ENCODE results near the gene ZNF746.
"Not testable (repeated sequence)": the region's sequence is repeated elsewhere in the genome, so short reads cannot be mapped to it uniquely, and the experiment has no call there.

ZNF746 gene

GRCh38 chr7:149496642-149497391 is 792 bp downstream of the ZNF746 start:
- Mint-ChIP-seq H3K27me3 (no peaks in the 10 kb centered on the region), H3K9me3 (no peaks in the 10 kb centered on the region), H3K36me3 (ENCODE audit: low read depth) (peaks cover 34% of the 10 kb centered on the region), H3K4me3 (peak overlapping the region; percentile 94), H3K4me1 (ENCODE audit: low read depth) (peaks cover 28% of the 10 kb centered on the region), H3K27ac (peak overlapping the region; percentile 92)

- H3K27ac Mint-ChIP-seq, result peak overlapping the region; percentile 92
Observed at GRCh38 chr7:149495785-149496641, 1.6 kb downstream of the ZNF746 start.

GRCh38 chr7:149494738-149495368 is 2.8 kb downstream of the ZNF746 start:
- H3K36me3 Mint-ChIP-seq (ENCODE audit: low read depth), result peaks cover 52% of the 10 kb centered on the region
- peak overlapping the region; percentile 94 for H3K4me3 Mint-ChIP-seq

More at GRCh38 chr7:149495785-149496641, 1.6 kb downstream of the ZNF746 start:
- Mint-ChIP-seq H3K4me3 (peak overlapping the region; percentile 94), H3K4me1 (ENCODE audit: low read depth) (peaks cover 28% of the 10 kb centered on the region), H3K36me3 (ENCODE audit: low read depth) (peaks cover 41% of the 10 kb centered on the region), H3K27me3 (no peaks in the 10 kb centered on the region), H3K9me3 (no peaks in the 10 kb centered on the region)

GRCh38 chr7:149493975-149494374 is 3.6 kb downstream of the ZNF746 start:
- not testable (repeated sequence) for H3K9me3 Mint-ChIP-seq, H3K27ac Mint-ChIP-seq, H3K27me3 Mint-ChIP-seq, H3K4me3 Mint-ChIP-seq
- Mint-ChIP-seq H3K36me3 (ENCODE audit: low read depth) (peaks cover 61% of the 10 kb centered on the region), H3K4me1 (ENCODE audit: low read depth) (peaks cover 21% of the 10 kb centered on the region)

More at GRCh38 chr7:149494738-149495368, 2.8 kb downstream of the ZNF746 start:
- no peaks in the 10 kb centered on the region for H3K27me3 Mint-ChIP-seq
- peak overlapping the region; percentile 22 for H3K27ac Mint-ChIP-seq
- H3K4me1 Mint-ChIP-seq (ENCODE audit: low read depth), result peaks cover 21% of the 10 kb centered on the region
- H3K9me3 Mint-ChIP-seq, result no peaks in the 10 kb centered on the region

- peak overlapping the region; percentile 41 for H3K27ac Mint-ChIP-seq
- H3K4me3 Mint-ChIP-seq, result no peak overlapping the region
- H3K27me3 Mint-ChIP-seq, result no peaks in the 10 kb centered on the region
- peaks cover 21% of the 10 kb centered on the region for H3K4me1 Mint-ChIP-seq (ENCODE audit: low read depth)
- peaks cover 67% of the 10 kb centered on the region for H3K36me3 Mint-ChIP-seq (ENCODE audit: low read depth)
- H3K9me3 Mint-ChIP-seq, result no peaks in the 10 kb centered on the region
Observed at GRCh38 chr7:149493366-149493765, 4.2 kb downstream of the ZNF746 start.

- Mint-ChIP-seq H3K27ac (peak overlapping the region; percentile 19), H3K4me3 (no peak overlapping the region), H3K4me1 (ENCODE audit: low read depth) (peaks cover 5% of the 10 kb centered on the region), H3K36me3 (ENCODE audit: low read depth) (peaks cover 93% of the 10 kb centered on the region), H3K27me3 (no peaks in the 10 kb centered on the region), H3K9me3 (no peaks in the 10 kb centered on the region)
Observed at GRCh38 chr7:149490083-149490760, 7.4 kb downstream of the ZNF746 start.

- Mint-ChIP-seq H3K27ac (no peak overlapping the region), H3K9me3 (no peaks in the 10 kb centered on the region), H3K4me1 (ENCODE audit: low read depth) (no peaks in the 10 kb centered on the region), H3K27me3 (no peaks in the 10 kb centered on the region), H3K36me3 (ENCODE audit: low read depth) (peaks cover 93% of the 10 kb centered on the region), H3K4me3 (no peak overlapping the region)
Observed at GRCh38 chr7:149489391-149490024, 8.1 kb downstream of the ZNF746 start.

GRCh38 chr7:149479568-149479967 is 18.0 kb downstream of the ZNF746 start:
- H3K36me3 Mint-ChIP-seq (ENCODE audit: low read depth), result peaks cover 59% of the 10 kb centered on the region
- peaks cover 9% of the 10 kb centered on the region for H3K9me3 Mint-ChIP-seq
- no peak overlapping the region for H3K27ac Mint-ChIP-seq
- no peak overlapping the region for H3K4me3 Mint-ChIP-seq
- no peaks in the 10 kb centered on the region for H3K4me1 Mint-ChIP-seq (ENCODE audit: low read depth)
- H3K27me3 Mint-ChIP-seq, result no peaks in the 10 kb centered on the region

- Mint-ChIP-seq H3K36me3 (ENCODE audit: low read depth) (peaks cover 61% of the 10 kb centered on the region), H3K27ac (no peak overlapping the region), H3K4me3 (no peak overlapping the region), H3K4me1 (ENCODE audit: low read depth) (no peaks in the 10 kb centered on the region), H3K9me3 (peaks cover 9% of the 10 kb centered on the region), H3K27me3 (no peaks in the 10 kb centered on the region)
Observed at GRCh38 chr7:149478754-149479153, 18.9 kb downstream of the ZNF746 start.

GRCh38 chr7:149477494-149478443 is 19.8 kb downstream of the ZNF746 start:
- Mint-ChIP-seq H3K9me3 (peaks cover 9% of the 10 kb centered on the region), H3K36me3 (ENCODE audit: low read depth) (peaks cover 66% of the 10 kb centered on the region), H3K4me1 (ENCODE audit: low read depth) (no peaks in the 10 kb centered on the region), H3K27ac (no peak overlapping the region), H3K4me3 (no peak overlapping the region), H3K27me3 (no peaks in the 10 kb centered on the region)

GRCh38 chr7:149476791-149477190 is 20.8 kb downstream of the ZNF746 start:
- Mint-ChIP-seq H3K4me3 (no peak overlapping the region), H3K27me3 (no peaks in the 10 kb centered on the region), H3K4me1 (ENCODE audit: low read depth) (no peaks in the 10 kb centered on the region), H3K9me3 (peaks cover 9% of the 10 kb centered on the region), H3K36me3 (ENCODE audit: low read depth) (peaks cover 72% of the 10 kb centered on the region), H3K27ac (no peak overlapping the region)

GRCh38 chr7:149475121-149476045 is 22.2 kb downstream of the ZNF746 start:
- Mint-ChIP-seq H3K36me3 (ENCODE audit: low read depth) (peaks cover 77% of the 10 kb centered on the region), H3K27ac (no peak overlapping the region), H3K4me3 (no peak overlapping the region), H3K9me3 (peaks cover 9% of the 10 kb centered on the region), H3K27me3 (no peaks in the 10 kb centered on the region), H3K4me1 (ENCODE audit: low read depth) (no peaks in the 10 kb centered on the region)
